Daoy (cell line): ENCODE data around the gene LYRM9. TPM values are rescaled to one million over a fixed set of nuclear protein-coding genes. Genes with fewer than 3 reads are reported as not detected.
"Not testable (repeated sequence)": the region's sequence is repeated elsewhere in the genome, so short reads cannot be mapped to it uniquely, and the experiment has no call there.

Source experiments
- DNase-seq: peaks from one replicate; pipeline ENCODE4 v3.0.0-alpha.2; 2015; ENCODE audit warnings: low read depth
- total RNA-seq: library from RNA; depleted of rRNA; stranded (reverse); fragments of >200 nt; shearing (Covaris generic); gene quantifications from 2 replicates; pipeline ENCODE4 v1.2.3, GENCODE V29; 2014; rRNA removed

LYRM9 gene
- 0.71 and 1.8 TPM in 2 replicates for total RNA-seq

GRCh38 chr17:27892866-27893769 is at the start of gene LYRM9:
Gene LYRM9 (minus strand): TSS chr17:27893365. CDS start chr17:27882694, 10,671 bp downstream.
- DNase-seq = peak; percentile 95

GRCh38 chr17:27940503-27941428 is 47.6 kb upstream of the LYRM9 start:
- no peak for DNase-seq

- no peak for DNase-seq
These were observed 46.6 kb upstream of the LYRM9 start for GRCh38 chr17:27939474-27940465.

GRCh38 chr17:27938864-27939263 is 45.7 kb upstream of the LYRM9 start:
- DNase-seq = no peak

GRCh38 chr17:27938241-27938640 is 45.1 kb upstream of the LYRM9 start:
- no peak for DNase-seq

- no peak for DNase-seq
These were observed 43.9 kb upstream of the LYRM9 start for GRCh38 chr17:27937025-27937546.

GRCh38 chr17:27930000-27930399 is 36.8 kb upstream of the LYRM9 start:
- peak; percentile 24 for DNase-seq

GRCh38 chr17:27928587-27928986 is 35.4 kb upstream of the LYRM9 start:
- DNase-seq = no peak

GRCh38 chr17:27927781-27928180 is 34.6 kb upstream of the LYRM9 start:
- no peak for DNase-seq

- DNase-seq = no peak
These were observed 28.4 kb upstream of the LYRM9 start for GRCh38 chr17:27921599-27921998.

- DNase-seq = no peak
These were observed 27.9 kb upstream of the LYRM9 start for GRCh38 chr17:27921077-27921476.

- DNase-seq = no peak
These were observed 27.4 kb upstream of the LYRM9 start for GRCh38 chr17:27920569-27920968.

GRCh38 chr17:27919079-27919478 is 25.9 kb upstream of the LYRM9 start:
- DNase-seq = no peak

GRCh38 chr17:27918498-27918897 is 25.3 kb upstream of the LYRM9 start:
- DNase-seq = no peak

- no peak for DNase-seq
These were observed 23.8 kb upstream of the LYRM9 start for GRCh38 chr17:27917000-27917399.

GRCh38 chr17:27915709-27916108 is 22.5 kb upstream of the LYRM9 start:
- no peak for DNase-seq

- DNase-seq = no peak
These were observed 21.2 kb upstream of the LYRM9 start for GRCh38 chr17:27914382-27914781.

GRCh38 chr17:27912964-27913363 is 19.8 kb upstream of the LYRM9 start:
- DNase-seq = no peak

- not testable (repeated sequence) for DNase-seq
These were observed 19.1 kb upstream of the LYRM9 start for GRCh38 chr17:27912299-27912698.

GRCh38 chr17:27907976-27908558 is 14.9 kb upstream of the LYRM9 start:
- DNase-seq = no peak

- DNase-seq = no peak
These were observed 13.5 kb upstream of the LYRM9 start for GRCh38 chr17:27906623-27907022.
